Activated CD8-positive, alpha-beta T cell treated with anti-CD3 and anti-CD28 coated beads, Interleukin-2, amount 10 ng/mL, durations not matched to agents 7 days and 5 days (primary cell): ENCODE results near the gene EDA. TPM values are rescaled to one million over a fixed set of nuclear protein-coding genes. Genes with fewer than 3 reads are reported as not detected.

ENCODE experiments used
- ATAC-seq: fragments of 150-1000 bp; cut with Tn5 transposase; one replicate; pipeline ENCODE4 v1.10.0; 2021; ENCODE audit warnings: moderate library complexity
- CTCF ChIA-PET: fragments of 350-600 bp; sonication (Branson Sonifier 250); formaldehyde crosslinking; loops from one replicate; lab custom pipeline; 2021; ENCODE audit warnings: antibody characterized with exemption; lab: Charles Lee
- POLR2A ChIA-PET: fragments of 350-600 bp; sonication (Branson Sonifier 250); formaldehyde crosslinking; loops from one replicate; lab custom pipeline; 2021; ENCODE audit warnings: antibody characterized with exemption; lab: Charles Lee
- DNase-seq: peaks from one replicate; pipeline ENCODE4 v3.0.0-alpha.2; 2020
- H3K27ac Mint-ChIP-seq: one replicate; pipeline ENCODE4 v1.8.0; 2021; ENCODE audit warnings: mild to moderate bottlenecking, mixed read lengths
- H3K27me3 Mint-ChIP-seq: one replicate; pipeline ENCODE4 v1.8.0; 2021; ENCODE audit warnings: low read depth, mixed read lengths
- H3K36me3 Mint-ChIP-seq: one replicate; pipeline ENCODE4 v1.8.0; 2021; ENCODE audit warnings: low read depth, mixed read lengths
- H3K4me1 Mint-ChIP-seq: one replicate; pipeline ENCODE4 v1.8.0; 2021; ENCODE audit warnings: low read depth, mixed read lengths
- H3K4me3 Mint-ChIP-seq: one replicate; pipeline ENCODE4 v1.8.0; 2021; ENCODE audit warnings: mild to moderate bottlenecking, mixed read lengths
- H3K9me3 Mint-ChIP-seq: one replicate; pipeline ENCODE4 v1.8.0; 2022; ENCODE audit warnings: mixed read lengths; ENCODE audit not compliant: insufficient read depth
- total RNA-seq, 2 experiments: library from RNA; stranded (reverse); gene quantifications; one replicate each; pipeline ENCODE4 v1.2.3, GENCODE V29; 2021

EDA gene
- total RNA-seq, 2 experiments from 2014 or later, result 0.53 to 0.76 TPM

DNA sequence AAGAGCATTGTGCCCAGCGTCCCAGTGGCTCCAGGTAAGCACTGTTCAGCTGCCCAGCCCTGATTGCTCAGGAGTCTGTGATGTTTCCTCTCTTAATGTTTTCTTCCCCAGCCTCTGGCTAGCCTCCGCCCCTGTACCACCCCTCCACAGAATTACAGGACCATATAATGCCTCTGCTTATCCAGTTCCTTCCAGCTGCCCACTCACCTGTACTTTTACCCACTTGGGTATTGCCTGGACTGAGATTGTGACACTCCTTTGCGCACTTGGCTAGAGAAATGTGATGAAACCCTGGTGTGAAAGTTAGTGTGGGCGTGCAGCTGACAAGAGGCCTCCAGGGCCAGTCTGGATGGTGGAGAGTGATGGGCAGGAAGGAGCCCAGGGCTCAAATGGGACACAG lies 434.0 kb downstream of the EDA start, which contains the start of gene AWAT2:
Gene AWAT2 (minus strand): TSS at position 14 of the 400 bp plus-strand sequence. CDS start 6 bp downstream, at position 8.
- H3K27me3 Mint-ChIP-seq, result no peaks in the 10 kb centered on the region
- H3K36me3 Mint-ChIP-seq, result no peaks in the 10 kb centered on the region
- DNase-seq (no peak), ATAC-seq (no peak)
- ChIA-PET CTCF (no interaction called here), POLR2A (no interaction called here)
- H3K9me3 Mint-ChIP-seq, result no peaks in the 10 kb centered on the region
- H3K4me1 Mint-ChIP-seq, result no peaks in the 10 kb centered on the region
- no peak within 1 kb of the TSS for H3K27ac Mint-ChIP-seq
- no peak within 1 kb of the TSS for H3K4me3 Mint-ChIP-seq

DNA sequence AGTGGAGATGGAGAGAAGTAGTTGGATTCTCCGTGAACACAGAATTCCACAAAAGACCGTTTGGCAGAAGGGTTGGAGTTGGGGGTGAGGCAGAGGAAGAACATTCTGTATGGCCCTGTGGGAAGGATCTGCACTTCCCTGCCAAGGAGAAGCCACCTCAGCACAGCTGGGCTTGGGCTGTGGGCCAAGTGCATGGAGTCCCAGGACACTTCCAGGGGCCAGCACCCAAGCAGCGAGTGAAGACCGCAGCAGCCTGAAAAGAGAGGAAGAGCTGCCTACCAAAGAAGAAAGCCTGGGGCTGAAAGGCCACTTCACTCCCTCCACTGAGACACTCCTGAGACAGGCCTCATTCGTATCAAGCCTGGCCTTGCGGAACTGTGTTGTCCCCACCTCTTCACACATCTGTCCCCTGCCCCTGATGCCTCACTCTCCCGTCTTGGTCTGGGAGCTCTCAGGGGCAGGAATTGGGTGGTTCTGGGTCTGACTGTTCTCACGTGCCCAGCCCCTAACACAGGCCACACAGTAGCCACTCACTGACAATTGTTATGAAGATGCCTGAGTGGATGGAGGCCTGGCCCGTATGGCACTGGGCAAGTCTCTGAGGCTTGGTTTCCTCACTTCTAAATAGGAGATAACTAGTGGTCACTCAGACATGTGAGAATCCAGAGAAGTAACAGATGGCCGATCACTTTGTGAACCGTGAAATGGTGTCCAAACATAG lies 437.1 kb downstream of the EDA start:
- Mint-ChIP-seq H3K4me3 (no peak overlapping the region), H3K27me3 (peaks cover 3% of the 10 kb centered on the region), H3K4me1 (no peaks in the 10 kb centered on the region), H3K36me3 (no peaks in the 10 kb centered on the region), H3K9me3 (no peaks in the 10 kb centered on the region), H3K27ac (no peak overlapping the region)
- DNase-seq (no peak), ATAC-seq (no peak)
- ChIA-PET CTCF (no interaction called here), POLR2A (no interaction called here)

DNA sequence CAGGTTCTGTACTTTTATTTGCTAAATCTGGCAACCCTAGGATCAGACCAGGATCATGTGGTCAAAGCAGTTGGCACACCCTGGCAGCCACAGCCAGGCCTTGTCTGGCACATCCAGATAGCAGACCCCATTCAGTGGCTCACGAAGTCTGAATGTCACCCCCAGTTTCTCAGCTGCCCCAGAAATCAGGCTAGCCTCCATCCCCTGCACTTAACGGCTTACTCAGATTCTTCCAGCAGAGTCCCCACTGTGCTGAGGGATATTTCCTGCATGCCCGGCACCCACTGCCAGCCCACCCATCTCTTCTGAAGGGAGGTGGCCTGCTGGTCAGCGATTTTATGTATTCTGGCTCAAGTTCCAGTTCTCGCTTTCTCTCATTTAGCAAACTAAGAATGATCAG lies 438.5 kb downstream of the EDA start:
- no peaks in the 10 kb centered on the region for H3K36me3 Mint-ChIP-seq
- no peak overlapping the region for H3K4me3 Mint-ChIP-seq
- CTCF ChIA-PET, result no interaction called here
- H3K9me3 Mint-ChIP-seq, result no peaks in the 10 kb centered on the region
- POLR2A ChIA-PET, result no interaction called here
- ATAC-seq (no peak), DNase-seq (no peak)
- H3K27me3 Mint-ChIP-seq, result peaks cover 3% of the 10 kb centered on the region
- H3K27ac Mint-ChIP-seq, result no peak overlapping the region
- no peaks in the 10 kb centered on the region for H3K4me1 Mint-ChIP-seq

DNA sequence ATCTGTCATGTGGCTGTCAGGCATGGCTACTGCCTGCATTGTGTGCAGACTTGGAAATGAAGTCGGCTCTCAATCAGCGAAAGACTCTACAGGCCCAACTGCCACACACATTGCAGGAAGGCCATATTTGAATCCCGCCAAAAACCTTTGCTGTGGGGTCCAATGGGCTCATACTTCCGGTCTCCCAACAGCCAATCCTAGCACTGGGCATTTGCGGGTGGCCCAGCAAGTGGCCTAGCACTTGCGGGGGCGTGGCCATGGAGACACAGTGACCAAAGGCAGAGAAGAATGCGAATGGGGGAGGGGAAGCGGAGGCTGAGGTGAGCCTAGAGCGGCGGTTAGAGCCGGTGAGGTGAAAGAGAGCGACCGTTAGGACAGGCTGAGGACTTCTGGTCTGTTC lies 446.2 kb downstream of the EDA start, which contains the start of gene OTUD6A:
Gene OTUD6A (plus strand): TSS at position 382 of the 400 bp plus-strand sequence. CDS start 68 bp downstream, outside the sequence.
- POLR2A ChIA-PET, result no interaction called here
- Mint-ChIP-seq H3K36me3 (no peaks in the 10 kb centered on the region), H3K4me1 (no peaks in the 10 kb centered on the region), H3K4me3 (no peak within 1 kb of the TSS), H3K9me3 (no peaks in the 10 kb centered on the region), H3K27ac (no peak within 1 kb of the TSS), H3K27me3 (peaks cover 3% of the 10 kb centered on the region)
- CTCF ChIA-PET, result no interaction called here
- DNase-seq (no peak), ATAC-seq (no peak)

DNA sequence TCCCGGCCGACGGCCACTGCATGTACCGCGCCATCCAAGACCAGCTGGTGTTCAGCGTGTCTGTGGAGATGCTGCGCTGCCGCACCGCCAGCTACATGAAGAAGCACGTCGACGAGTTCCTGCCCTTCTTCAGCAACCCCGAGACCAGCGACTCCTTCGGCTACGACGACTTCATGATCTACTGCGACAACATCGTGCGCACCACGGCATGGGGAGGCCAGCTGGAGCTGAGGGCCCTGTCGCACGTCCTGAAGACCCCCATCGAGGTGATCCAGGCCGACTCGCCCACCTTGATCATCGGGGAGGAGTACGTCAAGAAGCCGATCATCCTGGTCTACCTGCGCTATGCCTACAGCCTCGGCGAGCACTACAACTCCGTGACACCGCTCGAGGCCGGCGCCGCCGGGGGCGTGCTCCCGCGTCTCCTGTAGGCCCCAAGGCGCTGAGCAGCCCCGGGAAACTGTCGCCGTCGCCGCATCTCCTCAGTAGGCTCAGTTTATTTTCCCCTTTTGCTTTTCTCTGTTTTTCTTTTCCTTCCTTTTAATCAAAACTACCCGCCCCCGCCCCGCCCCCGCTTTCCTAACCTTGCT lies 447.1 kb downstream of the EDA start:
- CTCF ChIA-PET, result no interaction called here
- H3K27ac Mint-ChIP-seq, result no peak overlapping the region
- no peaks in the 10 kb centered on the region for H3K36me3 Mint-ChIP-seq
- H3K27me3 Mint-ChIP-seq, result no peaks in the 10 kb centered on the region
- no peak for ATAC-seq
- no peak for DNase-seq
- no peaks in the 10 kb centered on the region for H3K4me1 Mint-ChIP-seq
- no peak overlapping the region for H3K4me3 Mint-ChIP-seq
- POLR2A ChIA-PET, result no interaction called here
- H3K9me3 Mint-ChIP-seq, result no peaks in the 10 kb centered on the region

DNA sequence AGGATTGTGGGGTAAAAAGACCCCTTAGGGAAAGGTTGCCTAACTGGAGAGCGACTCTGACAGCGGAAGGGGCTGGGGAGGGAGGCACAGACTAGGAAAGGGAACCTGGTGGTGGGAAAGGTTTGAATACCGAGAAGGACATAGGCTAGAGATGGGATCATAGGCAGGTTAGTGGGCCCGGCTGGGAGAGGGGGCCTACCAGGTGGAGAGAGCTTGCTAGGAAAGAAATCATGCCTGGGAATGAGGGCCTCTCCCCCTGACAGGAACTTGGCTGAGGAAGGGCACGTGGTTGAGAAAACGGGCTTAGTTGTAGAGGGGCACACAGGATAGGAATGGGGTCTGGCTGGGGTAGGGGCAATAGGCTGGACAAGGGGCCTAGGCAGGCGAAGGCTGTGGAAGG lies 450.7 kb downstream of the EDA start:
- DNase-seq, result no peak
- H3K4me1 Mint-ChIP-seq, result no peaks in the 10 kb centered on the region
- H3K27ac Mint-ChIP-seq, result no peak overlapping the region
- H3K36me3 Mint-ChIP-seq, result no peaks in the 10 kb centered on the region
- no peaks in the 10 kb centered on the region for H3K27me3 Mint-ChIP-seq
- no peak for ATAC-seq
- no peak overlapping the region for H3K4me3 Mint-ChIP-seq
- CTCF ChIA-PET, result no interaction called here
- H3K9me3 Mint-ChIP-seq, result no peaks in the 10 kb centered on the region
- POLR2A ChIA-PET, result no interaction called here

DNA sequence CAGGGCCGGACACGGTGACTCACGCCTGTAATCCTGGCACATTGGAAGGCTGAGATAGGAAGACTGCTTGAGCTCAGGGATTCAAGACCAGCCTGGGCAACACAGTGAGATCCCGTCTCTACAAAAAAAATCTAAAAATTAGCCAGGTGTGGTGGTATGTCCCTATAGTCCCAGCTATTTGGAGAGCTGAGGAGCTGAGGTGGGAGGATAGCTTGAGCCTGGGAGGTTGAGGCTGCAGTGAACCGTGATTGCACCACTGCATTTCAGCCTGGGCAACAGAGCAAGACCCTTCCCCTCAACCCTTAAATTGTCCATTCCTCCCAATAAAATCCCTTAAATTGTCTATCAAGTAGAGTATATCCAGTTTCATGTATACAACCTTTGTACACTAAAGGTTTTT lies 463.4 kb downstream of the EDA start:
- Mint-ChIP-seq H3K36me3 (no peaks in the 10 kb centered on the region), H3K4me1 (no peaks in the 10 kb centered on the region), H3K9me3 (no peaks in the 10 kb centered on the region), H3K4me3 (no peak overlapping the region), H3K27ac (no peak overlapping the region), H3K27me3 (peaks cover 4% of the 10 kb centered on the region)
- no peak for DNase-seq
- ChIA-PET POLR2A (no interaction called here), CTCF (no interaction called here)
- no peak for ATAC-seq

DNA sequence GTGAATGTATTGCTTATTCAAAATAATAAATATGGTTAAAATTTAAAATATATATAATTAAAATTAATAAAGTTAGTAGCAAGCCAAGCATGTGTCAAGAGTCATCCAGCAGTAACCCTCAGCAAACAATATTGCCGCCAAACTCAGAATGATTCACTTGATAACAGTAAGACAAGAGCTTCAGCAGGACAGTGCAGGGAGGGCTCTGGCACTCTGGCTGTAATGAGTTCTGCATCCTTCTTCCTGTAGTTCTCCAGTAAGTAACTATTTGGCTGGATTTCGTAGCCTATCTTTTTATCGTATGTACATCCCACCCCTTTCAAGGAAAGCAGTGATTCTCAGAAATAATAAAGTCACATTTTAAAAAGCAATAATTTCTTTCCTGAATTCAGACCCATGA lies 464.0 kb downstream of the EDA start:
- POLR2A ChIA-PET, result no interaction called here
- no peak for DNase-seq
- H3K4me1 Mint-ChIP-seq, result no peaks in the 10 kb centered on the region
- no peaks in the 10 kb centered on the region for H3K9me3 Mint-ChIP-seq
- ATAC-seq, result no peak
- no peak overlapping the region for H3K4me3 Mint-ChIP-seq
- peaks cover 4% of the 10 kb centered on the region for H3K27me3 Mint-ChIP-seq
- H3K27ac Mint-ChIP-seq, result no peak overlapping the region
- CTCF ChIA-PET, result interaction anchor here (1.6 kb wide), 1 partner anchor 18 kb away, joined by 5 read pairs; no protein-coding TSS in a partner anchor
- H3K36me3 Mint-ChIP-seq, result no peaks in the 10 kb centered on the region

DNA sequence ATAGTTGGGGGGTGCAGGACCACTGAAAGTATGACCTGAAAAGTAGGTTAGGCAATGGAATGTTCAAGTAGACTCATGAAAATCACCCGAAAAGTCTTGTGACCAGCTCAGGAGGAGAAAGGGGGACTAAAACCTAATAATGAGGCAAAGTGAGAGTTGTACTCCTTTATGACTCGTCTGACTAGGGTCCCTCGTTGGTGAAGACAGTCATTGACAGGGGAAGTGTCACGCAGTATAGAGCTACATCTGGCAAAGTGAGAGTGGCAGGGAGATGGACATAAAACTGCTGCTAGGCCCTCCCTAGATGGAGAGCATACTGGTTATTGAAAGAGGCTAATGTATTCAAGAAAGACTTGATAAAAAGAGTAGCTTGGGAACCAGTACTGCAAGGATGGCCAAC lies 466.8 kb downstream of the EDA start:
- Mint-ChIP-seq H3K27me3 (peaks cover 4% of the 10 kb centered on the region), H3K36me3 (no peaks in the 10 kb centered on the region), H3K9me3 (no peaks in the 10 kb centered on the region), H3K4me3 (no peak overlapping the region), H3K4me1 (no peaks in the 10 kb centered on the region), H3K27ac (no peak overlapping the region)
- CTCF ChIA-PET, result no interaction called here
- DNase-seq (no peak), ATAC-seq (no peak)
- POLR2A ChIA-PET, result no interaction called here

DNA sequence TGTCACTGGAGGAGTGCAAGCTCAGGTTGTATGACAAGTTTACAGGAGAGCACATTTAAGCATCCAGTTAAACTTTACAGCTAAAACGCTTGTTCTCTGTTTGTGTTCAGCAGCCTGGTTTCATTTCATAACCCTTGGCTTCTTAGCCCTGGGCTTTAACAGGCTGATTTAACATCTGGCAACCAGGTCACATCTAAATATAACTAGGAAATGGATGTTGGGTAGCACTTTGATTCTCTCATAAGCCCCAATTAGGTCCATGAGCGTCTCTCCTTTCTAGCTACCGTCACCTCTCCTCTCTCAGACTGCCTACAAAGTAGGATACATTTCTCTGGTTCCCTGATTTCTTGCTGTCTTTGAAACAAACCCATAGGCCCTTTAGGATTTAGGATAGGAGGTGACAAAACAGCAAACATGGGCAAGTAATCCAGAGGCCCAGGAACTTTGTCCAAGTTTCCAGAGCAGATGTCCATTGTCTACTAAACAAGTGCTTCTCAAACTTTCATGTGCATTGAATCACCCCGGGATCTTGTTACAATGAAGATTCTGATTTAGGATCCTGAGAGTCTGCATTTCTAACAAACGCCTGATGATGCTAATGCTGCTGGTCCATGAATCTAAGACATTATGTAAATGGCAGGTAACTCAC lies 468.8 kb downstream of the EDA start:
- ChIA-PET CTCF (no interaction called here), POLR2A (no interaction called here)
- Mint-ChIP-seq H3K27me3 (peaks cover 4% of the 10 kb centered on the region), H3K9me3 (no peaks in the 10 kb centered on the region), H3K4me3 (no peak overlapping the region), H3K36me3 (no peaks in the 10 kb centered on the region), H3K4me1 (no peaks in the 10 kb centered on the region), H3K27ac (no peak overlapping the region)
- no peak for ATAC-seq
- DNase-seq, result no peak

DNA sequence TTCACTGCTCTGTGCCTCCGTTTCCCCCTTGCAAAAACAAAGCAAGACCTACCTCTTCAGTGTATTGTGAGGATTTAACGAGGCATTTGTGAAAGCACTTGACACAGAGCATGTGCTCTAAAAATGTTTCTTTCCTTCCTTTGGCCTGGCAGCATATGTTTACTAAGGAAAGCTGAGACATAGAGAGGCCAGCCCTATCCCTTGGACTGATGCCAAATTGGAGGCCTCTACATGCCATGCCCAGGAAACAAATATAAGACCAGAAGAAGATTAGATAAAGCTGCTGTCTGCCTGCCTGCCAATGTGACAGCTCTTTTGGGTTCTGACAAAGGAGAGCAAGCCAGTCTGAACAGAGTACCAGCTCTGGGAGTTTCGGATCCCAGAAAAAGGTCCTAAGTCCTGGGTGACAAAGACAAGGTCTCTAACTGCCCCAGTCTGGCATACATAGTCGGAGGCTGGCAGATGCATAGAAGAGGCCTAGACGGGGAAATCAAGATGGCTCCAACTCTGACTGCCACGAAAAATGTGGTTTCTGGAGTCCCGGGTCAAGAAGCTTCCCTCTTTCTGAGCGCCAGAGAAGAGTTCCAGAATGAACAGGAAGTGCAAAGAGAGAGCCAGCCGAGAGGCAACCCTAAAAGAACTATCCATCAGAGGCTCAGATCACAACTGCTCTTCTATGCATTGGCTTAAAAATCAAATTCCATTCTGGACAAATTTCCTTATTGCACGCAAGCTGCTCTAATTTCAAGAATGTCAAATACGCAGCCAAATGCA lies 472.1 kb downstream of the EDA start:
- Mint-ChIP-seq H3K4me3 (no peak overlapping the region), H3K27ac (no peak overlapping the region), H3K4me1 (no peaks in the 10 kb centered on the region), H3K9me3 (no peaks in the 10 kb centered on the region), H3K27me3 (peaks cover 2% of the 10 kb centered on the region), H3K36me3 (no peaks in the 10 kb centered on the region)
- DNase-seq, result no peak
- ChIA-PET CTCF (interaction anchor here (1.5 kb wide), 1 partner anchor 10 kb away, joined by 3 read pairs; no protein-coding TSS in a partner anchor), POLR2A (no interaction called here)
- ATAC-seq, result no peak

DNA sequence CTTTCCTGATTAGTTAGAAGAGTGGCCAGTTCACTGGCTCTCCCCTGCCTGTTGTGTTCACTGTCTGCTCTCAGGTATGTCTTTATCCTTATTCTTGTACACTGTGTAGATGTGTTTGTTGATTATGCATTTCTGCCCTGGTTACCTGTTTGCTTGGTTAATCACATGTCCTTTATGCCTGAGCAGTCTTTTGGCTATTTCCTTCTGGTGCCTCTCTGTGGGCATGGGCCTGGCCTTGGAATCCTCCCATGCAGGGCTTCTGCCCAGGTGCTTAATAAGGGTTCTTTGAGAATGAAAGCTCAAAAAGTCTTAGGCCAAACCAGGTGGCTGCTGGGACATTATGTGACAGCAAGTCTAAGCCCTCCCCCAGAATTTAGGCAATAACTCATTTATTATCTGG lies 472.8 kb downstream of the EDA start:
- ChIA-PET CTCF (no interaction called here), POLR2A (no interaction called here)
- Mint-ChIP-seq H3K27ac (no peak overlapping the region), H3K4me3 (no peak overlapping the region), H3K36me3 (no peaks in the 10 kb centered on the region), H3K27me3 (peaks cover 2% of the 10 kb centered on the region), H3K4me1 (no peaks in the 10 kb centered on the region), H3K9me3 (no peaks in the 10 kb centered on the region)
- DNase-seq (no peak), ATAC-seq (no peak)
